IMR-90 (cell line): Measurements from ENCODE around the gene ZSWIM5. TPM values are rescaled to one million over a fixed set of nuclear protein-coding genes. Genes with fewer than 3 reads are reported as not detected.

Experiments used
- ATAC-seq: fragments of 200-7000 bp; cut with Tn5 transposase; 2 replicates; pipeline ENCODE4 v1.9.1; 2020; ENCODE audit warnings: low read depth, mild to moderate bottlenecking, moderate library complexity
- BruUV-seq: library from RNA; stranded (reverse); fragments of 400-500 nt; replicated peaks from 2 replicates; lab custom pipeline; 2021; lab: Mats Ljungman, UMichigan
- CTCF ChIA-PET: fragments of 300-600 bp; formaldehyde crosslinking; extraction: SDS; loops from one replicate; lab custom pipeline; 2021; ENCODE audit warnings: antibody characterized with exemption; lab: Yijun Ruan, JAX
- POLR2A ChIA-PET: fragments of 300-600 bp; sonication (Branson Sonifier 250); formaldehyde crosslinking; loops from one replicate; lab custom pipeline; 2022; ENCODE audit warnings: antibody characterized with exemption; ENCODE audit not compliant: unreplicated experiment; lab: Charles Lee
- DNase-seq: peaks from one replicate; pipeline ENCODE4 v3.0.0; 2013
- H2AFZ ChIP-seq: replicated peaks from 2 replicates; pipeline ENCODE3; 2013; ENCODE audit warnings: low read length, mild to moderate bottlenecking; ENCODE audit not compliant: poor library complexity
- H2AK5ac ChIP-seq: 2 replicates; pipeline ENCODE4 v1.6.1; 2013; ENCODE audit warnings: low read depth, low read length, inconsistent platforms
- H2AK9ac ChIP-seq: replicated peaks from 2 replicates; pipeline ENCODE3; 2013; ENCODE audit warnings: mild to moderate bottlenecking, low read depth, low read length, moderate library complexity; ENCODE audit not compliant: poor library complexity
- H2BK120ac ChIP-seq: 2 replicates; pipeline ENCODE4 v1.6.1; 2013; ENCODE audit warnings: low read depth, low read length, inconsistent platforms
- H2BK15ac ChIP-seq: 3 replicates; pipeline ENCODE4 v1.6.1; 2013; ENCODE audit warnings: low read depth, low read length, inconsistent platforms
- H2BK20ac ChIP-seq: 2 replicates; pipeline ENCODE4 v1.6.1; 2013; ENCODE audit warnings: low read depth, mild to moderate bottlenecking, inconsistent platforms, low read length, moderate library complexity
- H2BK5ac ChIP-seq: 2 replicates; pipeline ENCODE4 v1.6.1; 2013; ENCODE audit warnings: mild to moderate bottlenecking, low read depth, low read length, inconsistent platforms; ENCODE audit not compliant: poor library complexity, severe bottlenecking
- H3K14ac ChIP-seq: replicated peaks from 2 replicates; pipeline ENCODE4 v1.6.1; 2013; ENCODE audit warnings: low read depth, low read length, inconsistent platforms
- H3K18ac ChIP-seq: 2 replicates; pipeline ENCODE4 v1.6.1; 2013; ENCODE audit warnings: low read depth, low read length, control low read depth
- H3K23ac ChIP-seq: 2 replicates; pipeline ENCODE4 v1.6.1; 2013; ENCODE audit warnings: low read depth, low read length, inconsistent platforms
- H3K27ac ChIP-seq: 2 replicates; pipeline ENCODE4 v1.5.1; 2013; ENCODE audit warnings: mild to moderate bottlenecking, control low read depth, low read length; ENCODE audit not compliant: insufficient read depth
- H3K27me3 ChIP-seq: 2 replicates; pipeline ENCODE4 v1.6.1; 2013; ENCODE audit warnings: low read length; ENCODE audit not compliant: control insufficient read depth, insufficient read depth
- H3K36me3 ChIP-seq: 2 replicates; pipeline ENCODE4 v1.6.1; 2013; ENCODE audit warnings: low read length, mixed read lengths; ENCODE audit not compliant: control insufficient read depth, insufficient read depth
- H3K4ac ChIP-seq: 2 replicates; pipeline ENCODE4 v1.6.1; 2013; ENCODE audit warnings: low read depth, low read length, inconsistent platforms
- H3K4me1 ChIP-seq: 2 replicates; pipeline ENCODE4 v1.6.1; 2013; ENCODE audit warnings: low read length, mixed read lengths; ENCODE audit not compliant: control insufficient read depth, insufficient read depth
- H3K4me2 ChIP-seq: 2 replicates; pipeline ENCODE4 v1.6.1; 2013; ENCODE audit warnings: low read depth, mild to moderate bottlenecking, control low read depth, low read length, moderate library complexity
- H3K4me3 ChIP-seq: 2 replicates; pipeline ENCODE4 v1.5.1; 2013; ENCODE audit warnings: low read depth, mild to moderate bottlenecking, control low read depth, low read length, moderate library complexity; ENCODE audit not compliant: insufficient read depth
- H3K56ac ChIP-seq: 2 replicates; pipeline ENCODE4 v1.6.1; 2013; ENCODE audit warnings: low read length, inconsistent platforms; ENCODE audit not compliant: insufficient read depth; ENCODE audit errors: extremely low read depth
- H3K79me1 ChIP-seq, 2 experiments: 2 replicates each; pipeline ENCODE4 v1.6.1; 2013; ENCODE audit warnings: low read length in 2 of 2, inconsistent platforms in 1 of 2, low read depth in 1 of 2
- H3K9ac ChIP-seq: 2 replicates; pipeline ENCODE4 v1.6.1; 2013; ENCODE audit warnings: low read depth, low read length, control low read depth
- H3K9me1 ChIP-seq: 2 replicates; pipeline ENCODE4 v1.6.1; 2013; ENCODE audit warnings: low read length, inconsistent platforms; ENCODE audit not compliant: insufficient read depth
- H3K9me3 ChIP-seq: 2 replicates; pipeline ENCODE4 v1.6.1; 2013; ENCODE audit warnings: low read length; ENCODE audit not compliant: control insufficient read depth, insufficient read depth
- H4K20me1 ChIP-seq: 2 replicates; pipeline ENCODE4 v1.6.1; 2013; ENCODE audit warnings: low read length, inconsistent platforms; ENCODE audit not compliant: insufficient read depth
- H4K5ac ChIP-seq: 2 replicates; pipeline ENCODE4 v1.6.1; 2013; ENCODE audit warnings: mild to moderate bottlenecking, low read depth, low read length, control low read depth
- H4K8ac ChIP-seq, 2 experiments: 2 replicates each; pipeline ENCODE4 v1.6.1; 2013; ENCODE audit warnings: low read depth in 2 of 2, low read length in 2 of 2, control low read depth in 1 of 2, inconsistent platforms in 1 of 2
- H4K91ac ChIP-seq: 2 replicates; pipeline ENCODE4 v1.6.1; 2013; ENCODE audit warnings: low read depth, low read length, inconsistent platforms; ENCODE audit not compliant: insufficient read depth
- CHD1 ChIP-seq: IDR thresholded peaks from 2 replicates; pipeline ENCODE4 v1.6.1; 2012; ENCODE audit warnings: low read depth, low read length, improper control_type of control experiment
- CTCF ChIP-seq: conservative IDR thresholded peaks from 2 replicates; pipeline ENCODE4 v1.5.1; 2012; ENCODE audit warnings: mild to moderate bottlenecking, low read depth, low read length, improper control_type of control experiment
- MAZ ChIP-seq: IDR thresholded peaks from 2 replicates; pipeline ENCODE4 v1.6.1; 2012; ENCODE audit warnings: low read depth, mild to moderate bottlenecking, low read length, improper control_type of control experiment, moderate library complexity, borderline replicate concordance
- NFE2L2 ChIP-seq: fragments of 150-350 bp; IDR thresholded peaks from 2 replicates; pipeline ENCODE4 v1.6.1; 2016; ENCODE audit warnings: low read depth, mild to moderate bottlenecking, low read length
- RAD21 ChIP-seq: IDR thresholded peaks from 2 replicates; pipeline ENCODE4 v1.6.1; 2012; ENCODE audit warnings: low read length, improper control_type of control experiment
- SMC3 ChIP-seq: fragments of 150-350 bp; IDR thresholded peaks from 2 replicates; pipeline ENCODE4 v1.6.1; 2016; ENCODE audit warnings: low read depth, mild to moderate bottlenecking, antibody characterized with exemption, low read length, moderate library complexity
- WGBS, 2 experiments: methylation state at CpG; one replicate each; pipeline versions ENCODE4 v1.1.5 to v1.1.7; 2013; ENCODE audit warnings: missing lambda C conversion rate in 2 of 2; ENCODE audit not compliant: insufficient read length in 1 of 2; ENCODE audit errors: extremely low coverage in 2 of 2; 5-methylcytosine and 5-hydroxymethylcytosine counted together
- dilution Hi-C: fragments of 300-500 bp; cut with HindIII; formaldehyde crosslinking; loops from one replicate; pipeline ENCODE4 v1.14.3; 2018; ENCODE audit warnings: low sequenced_read_pairs; ENCODE audit not compliant: unreplicated experiment
- in situ Hi-C: fragments of 300-500 bp; cut with MboI; formaldehyde crosslinking; loops from 3 replicates; pipeline ENCODE4 v1.14.3; 2019; ENCODE audit warnings: low sequenced_read_pairs, inconsistent platforms, mixed read lengths
- intact Hi-C: fragments of 100-400 bp; cut with micrococcal nuclease; formaldehyde crosslinking; loops from 2 replicates; pipeline ENCODE4 v1.10.0; 2022
- polyA plus RNA-seq, 3 experiments: library from polyadenylated mRNA; depleted of rRNA; stranded (reverse); fragments of >200 nt; gene quantifications; 2 replicates each; pipeline ENCODE4 v1.2.3, GENCODE V29; 2012; ENCODE audit warnings: low replicate concordance in 1 of 3
- total RNA-seq: library from RNA; depleted of rRNA; stranded (reverse); fragments of >200 nt; gene quantifications from 2 replicates; pipeline ENCODE4 v1.2.3, GENCODE V29; 2012

The ZSWIM5 gene
- total and polyA plus RNA-seq, 2 of the 4 experiments (the other 2 are of a cell fraction), result under 0.01 to 0.03 TPM

- dilution Hi-C loops, result no loop called here
- Histone ChIP-seq H3K9me1 (peaks cover 13% of the 10 kb centered on the region), H3K14ac (no peak overlapping the region), H3K27ac (no peak overlapping the region), H4K8ac (no peak overlapping the region), H2BK15ac (no peak overlapping the region), H3K18ac (no peak overlapping the region), H3K79me1 (peaks cover 25 to 54% of the 10 kb centered on the region in 2 experiments), H3K4me2 (peak overlapping the region; percentile 87; the same call in 1 of the 2 replicates), H3K27me3 (no peaks in the 10 kb centered on the region), H3K23ac (no peak overlapping the region), H3K9me3 (no peaks in the 10 kb centered on the region), H4K20me1 (peaks cover 6% of the 10 kb centered on the region; the same call in 1 of the 2 replicates), H2AK9ac (peak overlapping the region; percentile 12), H3K36me3 (peaks cover 55% of the 10 kb centered on the region), H4K91ac (no peak overlapping the region), H2AK5ac (no peak overlapping the region), H2AFZ (no peak overlapping the region), H3K4me3 (no peak overlapping the region), H2BK120ac (no peak overlapping the region), H2BK20ac (no peak overlapping the region), H3K56ac (no peak overlapping the region), H3K9ac (no peak overlapping the region), H3K4ac (no peak overlapping the region), H4K5ac (no peak overlapping the region), H2BK5ac (no peak overlapping the region), H3K4me1 (peaks cover 10% of the 10 kb centered on the region)
- BruUV-seq, result no TSS peak
- TF ChIP-seq CTCF (no peak), CHD1 (no peak), NFE2L2 (no peak), MAZ (no peak), SMC3 (no peak), RAD21 (no peak)
- ChIA-PET POLR2A (no interaction called here), CTCF (no interaction called here)
- DNase-seq (no peak), ATAC-seq (no peak)
- in situ Hi-C loops, result no loop called here
- no CpG with 5 or more reads among the region's 11 CpGs for WGBS, 2 experiments
- intact Hi-C loops, result no loop called here
These were observed 197.0 kb downstream of the ZSWIM5 start for GRCh38 chr1:45009296-45009865.
